AG04450 (cell line): ENCODE data around the gene MT1F. TPM values are rescaled to one million over a fixed set of nuclear protein-coding genes. Genes with fewer than 3 reads are reported as not detected.

ENCODE experiments used
- CTCF ChIA-PET: fragments of 300-600, 350-600 bp; formaldehyde crosslinking; extraction: SDS; loops from one replicate; lab custom pipeline; 2022; ENCODE audit warnings: antibody characterized with exemption, inconsistent platforms; lab: Charles Lee
- POLR2A ChIA-PET: fragments of 350-600 bp; formaldehyde crosslinking; extraction: SDS; loops from one replicate; lab custom pipeline; 2021; ENCODE audit warnings: antibody characterized with exemption, inconsistent platforms; lab: Yijun Ruan, JAX
- DNase-seq: peaks from one replicate; pipeline ENCODE4 v3.0.0-alpha.2; 2011; ENCODE audit warnings: low read depth, low spot score
- H3K27ac ChIP-seq: one replicate; pipeline ENCODE4 v1.5.1; 2012; ENCODE audit warnings: low read depth, low read length, control low read depth
- H3K27me3 ChIP-seq: one replicate; pipeline ENCODE4 v1.6.0; 2012; ENCODE audit warnings: low read length; ENCODE audit not compliant: control insufficient read depth, insufficient read depth
- H3K4me3 ChIP-seq: 2 replicates; pipeline ENCODE4 v1.5.1; 2011; ENCODE audit warnings: mild to moderate bottlenecking, low read depth, low read length, control low read depth
- H3K9me3 ChIP-seq: 2 replicates; pipeline ENCODE4 v1.5.1; 2012; ENCODE audit warnings: low read length; ENCODE audit not compliant: control insufficient read depth, insufficient read depth
- polyA plus RNA-seq: library from polyadenylated mRNA; depleted of rRNA; stranded (reverse); fragments of >200 nt; gene quantifications from 2 replicates; pipeline ENCODE4 v1.2.3, GENCODE V29; 2011
- TF ChIP-seq, protein P1 (sequence below): IDR thresholded peaks from 2 replicates; pipeline ENCODE4 v1.5.1; 2011; ENCODE audit warnings: low read depth, low read length, control low read depth, inconsistent platforms

Gene MT1F
- polyA plus RNA-seq, 1 experiment = 0.35 TPM

DNA sequence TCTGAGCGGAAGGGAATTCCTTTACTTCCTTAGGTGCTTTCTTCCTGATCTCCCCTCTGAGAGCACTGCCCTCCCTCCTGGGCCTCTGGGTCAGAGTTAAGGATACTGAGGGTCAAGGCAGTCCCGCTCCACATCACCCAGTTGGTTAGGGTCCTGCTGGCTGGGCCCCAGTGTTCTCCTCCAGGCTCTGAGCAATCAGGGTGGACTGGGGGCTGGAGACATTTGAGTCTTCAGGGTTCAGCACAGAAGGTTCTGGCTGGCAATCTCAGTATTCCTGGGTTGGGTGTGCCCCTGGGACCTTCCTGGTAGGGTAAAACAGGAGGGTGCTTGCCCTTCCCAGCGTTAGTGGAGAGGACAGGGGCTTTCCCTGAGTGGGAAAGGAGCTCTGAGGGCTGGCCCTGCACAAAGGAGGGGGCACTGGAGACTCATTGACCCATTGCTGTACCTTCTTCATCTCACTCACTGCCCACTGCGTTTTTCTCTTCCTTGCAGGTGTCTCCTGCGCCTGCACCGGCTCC lies 24.9 kb upstream of the MT1F start:
- no peak for DNase-seq
- Histone ChIP-seq H3K4me3 (peak overlapping the region; percentile 32; the same call in 1 of the 2 replicates), H3K27ac (no peak overlapping the region), H3K9me3 (no peaks in the 10 kb centered on the region), H3K27me3 (peaks cover 56% of the 10 kb centered on the region)
- ChIA-PET POLR2A (no interaction called here), CTCF (no interaction called here)
- TF ChIP-seq, protein P1, sequence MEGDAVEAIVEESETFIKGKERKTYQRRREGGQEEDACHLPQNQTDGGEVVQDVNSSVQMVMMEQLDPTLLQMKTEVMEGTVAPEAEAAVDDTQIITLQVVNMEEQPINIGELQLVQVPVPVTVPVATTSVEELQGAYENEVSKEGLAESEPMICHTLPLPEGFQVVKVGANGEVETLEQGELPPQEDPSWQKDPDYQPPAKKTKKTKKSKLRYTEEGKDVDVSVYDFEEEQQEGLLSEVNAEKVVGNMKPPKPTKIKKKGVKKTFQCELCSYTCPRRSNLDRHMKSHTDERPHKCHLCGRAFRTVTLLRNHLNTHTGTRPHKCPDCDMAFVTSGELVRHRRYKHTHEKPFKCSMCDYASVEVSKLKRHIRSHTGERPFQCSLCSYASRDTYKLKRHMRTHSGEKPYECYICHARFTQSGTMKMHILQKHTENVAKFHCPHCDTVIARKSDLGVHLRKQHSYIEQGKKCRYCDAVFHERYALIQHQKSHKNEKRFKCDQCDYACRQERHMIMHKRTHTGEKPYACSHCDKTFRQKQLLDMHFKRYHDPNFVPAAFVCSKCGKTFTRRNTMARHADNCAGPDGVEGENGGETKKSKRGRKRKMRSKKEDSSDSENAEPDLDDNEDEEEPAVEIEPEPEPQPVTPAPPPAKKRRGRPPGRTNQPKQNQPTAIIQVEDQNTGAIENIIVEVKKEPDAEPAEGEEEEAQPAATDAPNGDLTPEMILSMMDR = no peak

DNA sequence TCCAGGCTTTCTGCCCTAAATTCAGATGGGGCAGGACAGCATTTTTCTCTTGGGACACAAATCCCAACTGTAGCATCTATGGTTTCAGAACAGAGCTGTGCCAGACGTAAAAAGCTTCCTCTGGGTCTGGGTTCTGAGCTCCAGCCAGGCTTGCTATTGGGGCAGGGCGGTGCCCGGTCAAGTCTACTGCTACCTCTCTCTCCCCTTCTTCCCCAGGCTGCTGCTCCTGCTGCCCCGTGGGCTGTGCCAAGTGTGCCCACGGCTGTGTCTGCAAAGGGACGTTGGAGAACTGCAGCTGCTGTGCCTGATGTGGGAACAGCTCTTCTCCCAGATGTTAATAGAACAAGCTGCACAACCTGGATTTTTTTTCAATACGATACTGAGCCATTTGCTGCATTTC lies 24.2 kb upstream of the MT1F start:
- H3K27ac ChIP-seq = no peak overlapping the region
- no peaks in the 10 kb centered on the region; the same call in 1 of the 2 replicates for H3K9me3 ChIP-seq
- POLR2A ChIA-PET = no interaction called here
- DNase-seq = no peak
- TF ChIP-seq, protein P1 = no peak
- peaks cover 62% of the 10 kb centered on the region for H3K27me3 ChIP-seq
- CTCF ChIA-PET = no interaction called here
- no peak overlapping the region for H3K4me3 ChIP-seq

DNA sequence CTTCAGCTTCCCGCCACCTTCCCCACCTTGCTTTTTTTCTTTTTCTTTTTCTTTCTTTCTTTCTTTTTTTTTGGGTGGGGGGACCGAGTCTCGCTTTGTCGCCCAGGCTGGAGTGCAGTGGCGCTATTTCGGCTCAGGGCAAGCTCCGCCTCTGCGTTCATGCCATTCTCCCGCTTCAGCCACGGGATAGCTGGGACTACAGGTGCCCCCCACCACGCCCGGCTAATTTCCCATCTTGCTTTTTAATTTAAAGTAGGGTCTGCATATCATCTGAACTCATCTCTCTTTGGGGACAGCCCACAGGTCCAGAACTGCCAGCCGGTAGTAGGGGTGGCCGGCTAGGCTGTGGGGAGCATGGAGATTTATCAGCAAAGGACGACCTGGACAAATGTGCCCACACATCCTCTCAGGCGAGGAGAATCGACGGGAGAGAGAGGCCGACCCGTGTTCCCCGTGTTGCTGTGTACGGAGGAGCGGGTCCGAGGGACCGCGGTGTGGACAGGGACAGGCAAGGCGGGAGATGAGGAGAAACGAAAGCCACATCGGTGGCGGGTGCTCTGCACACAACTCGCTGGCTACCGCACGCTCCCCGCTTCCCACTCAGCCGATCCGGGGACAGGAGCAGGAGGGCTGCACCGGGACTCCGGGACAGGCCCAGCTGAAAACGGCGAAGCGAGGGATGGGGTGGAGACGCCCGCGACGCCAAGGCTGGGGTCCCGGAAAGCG lies 22.9 kb upstream of the MT1F start:
- DNase-seq = no peak
- TF ChIP-seq, protein P1 = no peak
- ChIA-PET POLR2A (interaction anchor here (3.3 kb wide), 1 partner anchor 9 kb away, joined by 12 read pairs; the partner anchor contains the start of gene MT1E), CTCF (no interaction called here)
- Histone ChIP-seq H3K4me3 (peak overlapping the region; percentile 38), H3K9me3 (no peaks in the 10 kb centered on the region; the same call in 1 of the 2 replicates), H3K27ac (no peak overlapping the region), H3K27me3 (peaks cover 75% of the 10 kb centered on the region)

DNA sequence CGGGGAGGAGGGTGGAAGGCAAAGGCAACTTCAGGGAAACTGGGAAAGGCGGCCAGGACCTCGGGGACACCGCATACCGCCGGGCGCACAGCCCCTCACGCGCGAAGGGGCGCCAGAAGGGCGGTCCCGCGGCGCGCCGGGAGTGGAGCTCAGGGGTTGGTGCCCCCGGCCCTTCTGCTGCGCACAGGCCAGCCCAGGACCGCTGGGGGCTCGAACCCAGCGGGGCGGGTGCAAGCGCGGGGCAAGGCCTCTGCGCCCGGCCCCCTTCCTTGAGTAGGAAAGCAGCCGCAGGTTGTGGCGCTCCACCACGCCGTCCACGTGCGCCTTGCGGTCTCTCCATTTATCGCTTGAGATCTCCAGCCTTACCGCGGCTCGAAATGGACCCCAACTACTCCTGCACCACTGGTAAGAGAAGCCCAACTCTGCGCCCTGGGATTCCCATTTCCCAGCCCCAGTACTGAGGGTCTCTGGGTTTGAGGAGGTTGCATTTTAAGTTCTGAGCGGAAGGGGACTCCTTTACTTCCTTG lies 22.3 kb upstream of the MT1F start:
- CTCF ChIA-PET = no interaction called here

More for the DNA sequence above, 22.3 kb upstream of the MT1F start:
- no peak overlapping the region for H3K27ac ChIP-seq
- POLR2A ChIA-PET = interaction anchor here (3.3 kb wide), 1 partner anchor 10 kb away, joined by 12 read pairs; the partner anchor contains the start of gene MT1E
- TF ChIP-seq, protein P1 = no peak
- H3K4me3 ChIP-seq = peak overlapping the region; percentile 38; the same call in 1 of the 2 replicates
- peaks cover 80% of the 10 kb centered on the region for H3K27me3 ChIP-seq
- DNase-seq = no peak
- no peaks in the 10 kb centered on the region; the same call in 1 of the 2 replicates for H3K9me3 ChIP-seq
